Measurements from ENCODE around the gene ASTN2.

DNA sequence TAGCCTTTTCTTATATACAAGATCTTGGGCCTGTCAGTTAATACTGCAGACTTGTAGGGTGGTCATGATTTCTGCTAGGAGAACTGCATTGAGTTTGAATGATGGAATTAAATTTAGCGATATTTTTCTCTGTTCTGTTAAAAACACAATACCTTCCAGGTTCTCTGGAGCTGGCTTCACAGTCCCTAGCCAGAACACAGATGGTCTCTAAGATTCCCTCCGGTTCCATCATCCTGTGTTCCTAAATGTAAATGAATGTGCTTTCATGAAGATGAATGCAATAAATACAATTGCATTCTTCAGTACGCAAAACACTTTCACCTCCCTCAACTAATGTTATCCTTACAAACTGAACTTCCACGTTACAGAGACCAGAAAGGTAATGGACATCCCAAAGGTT, 264.9 kb downstream of the ASTN2 start:
- TF ChIP-seq, protein P1, sequence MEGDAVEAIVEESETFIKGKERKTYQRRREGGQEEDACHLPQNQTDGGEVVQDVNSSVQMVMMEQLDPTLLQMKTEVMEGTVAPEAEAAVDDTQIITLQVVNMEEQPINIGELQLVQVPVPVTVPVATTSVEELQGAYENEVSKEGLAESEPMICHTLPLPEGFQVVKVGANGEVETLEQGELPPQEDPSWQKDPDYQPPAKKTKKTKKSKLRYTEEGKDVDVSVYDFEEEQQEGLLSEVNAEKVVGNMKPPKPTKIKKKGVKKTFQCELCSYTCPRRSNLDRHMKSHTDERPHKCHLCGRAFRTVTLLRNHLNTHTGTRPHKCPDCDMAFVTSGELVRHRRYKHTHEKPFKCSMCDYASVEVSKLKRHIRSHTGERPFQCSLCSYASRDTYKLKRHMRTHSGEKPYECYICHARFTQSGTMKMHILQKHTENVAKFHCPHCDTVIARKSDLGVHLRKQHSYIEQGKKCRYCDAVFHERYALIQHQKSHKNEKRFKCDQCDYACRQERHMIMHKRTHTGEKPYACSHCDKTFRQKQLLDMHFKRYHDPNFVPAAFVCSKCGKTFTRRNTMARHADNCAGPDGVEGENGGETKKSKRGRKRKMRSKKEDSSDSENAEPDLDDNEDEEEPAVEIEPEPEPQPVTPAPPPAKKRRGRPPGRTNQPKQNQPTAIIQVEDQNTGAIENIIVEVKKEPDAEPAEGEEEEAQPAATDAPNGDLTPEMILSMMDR (IDR thresholded peaks at IDR 0.05 in 8 of 11, conservative IDR thresholded peaks at IDR 0.05 in 3 of 11) = no peak
- TF ChIP-seq POLR2A (IDR thresholded peaks at IDR 0.05) (no peak), POLR2AphosphoS5 (IDR thresholded peaks at IDR 0.05) (no peak)

All from spleen (tissue), 7 donors.